Osteoblast (primary cell): Measurements from ENCODE around the gene RNF144A. TPM values are rescaled to one million over a fixed set of nuclear protein-coding genes. Genes with fewer than 3 reads are reported as not detected.

ENCODE experiments used
- DNase-seq: peaks from one replicate; pipeline ENCODE4 v3.0.0; 2011; ENCODE audit warnings: low spot score, mixed read lengths; ENCODE audit not compliant: insufficient read length; ENCODE audit errors: missing footprints
- H2AFZ ChIP-seq: 2 replicates; pipeline ENCODE4 v1.6.0; 2011; ENCODE audit warnings: mild to moderate bottlenecking, low read length
- H3K27ac ChIP-seq: 2 replicates; pipeline ENCODE4 v1.5.1; 2011; ENCODE audit warnings: mild to moderate bottlenecking, low read depth, low read length, moderate library complexity
- H3K27me3 ChIP-seq: 2 replicates; pipeline ENCODE4 v1.6.0; 2012; ENCODE audit warnings: mild to moderate bottlenecking, control low read depth, inconsistent platforms, low read length, moderate library complexity; ENCODE audit not compliant: insufficient read depth
- H3K36me3 ChIP-seq: 2 replicates; pipeline ENCODE4 v1.5.1; 2011; ENCODE audit warnings: mild to moderate bottlenecking, low read length, control low read depth, moderate library complexity; ENCODE audit not compliant: insufficient read depth
- H3K4me1 ChIP-seq: 2 replicates; pipeline ENCODE4 v1.5.1; 2011; ENCODE audit warnings: mild to moderate bottlenecking, low read length, control low read depth, moderate library complexity; ENCODE audit not compliant: insufficient read depth
- H3K4me2 ChIP-seq: 2 replicates; pipeline ENCODE4 v1.6.0; 2011; ENCODE audit warnings: mild to moderate bottlenecking, low read length; ENCODE audit not compliant: insufficient read depth
- H3K4me3 ChIP-seq: fragments of 200-600 bp; sonication (generic); 3 replicates; pipeline ENCODE4 v1.5.1; 2012; ENCODE audit warnings: mild to moderate bottlenecking, low read length, inconsistent platforms; ENCODE audit not compliant: insufficient read depth
- H3K79me2 ChIP-seq: 2 replicates; pipeline ENCODE4 v1.6.0; 2012; ENCODE audit warnings: mild to moderate bottlenecking, low read length, control low read depth, inconsistent platforms; ENCODE audit not compliant: insufficient read depth
- H3K9me3 ChIP-seq: 2 replicates; pipeline ENCODE4 v1.5.1; 2011; ENCODE audit warnings: low read depth, low read length, control low read depth
- H4K20me1 ChIP-seq: 2 replicates; pipeline ENCODE4 v1.6.0; 2012; ENCODE audit warnings: mild to moderate bottlenecking, low read length, control low read depth; ENCODE audit not compliant: insufficient read depth
- total RNA-seq: library from RNA; depleted of rRNA; stranded (reverse); fragments of >200 nt; gene quantifications from 2 replicates; pipeline ENCODE4 v1.2.3, GENCODE V29; 2012
- TF ChIP-seq, protein P1 (sequence below): IDR thresholded peaks from 2 replicates; pipeline ENCODE4 v1.5.1; 2011; ENCODE audit warnings: mild to moderate bottlenecking, low read depth, low read length, moderate library complexity; ENCODE audit errors: extremely low read depth

The RNF144A gene
- total RNA-seq, 1 donor = 15.9 TPM

DNA sequence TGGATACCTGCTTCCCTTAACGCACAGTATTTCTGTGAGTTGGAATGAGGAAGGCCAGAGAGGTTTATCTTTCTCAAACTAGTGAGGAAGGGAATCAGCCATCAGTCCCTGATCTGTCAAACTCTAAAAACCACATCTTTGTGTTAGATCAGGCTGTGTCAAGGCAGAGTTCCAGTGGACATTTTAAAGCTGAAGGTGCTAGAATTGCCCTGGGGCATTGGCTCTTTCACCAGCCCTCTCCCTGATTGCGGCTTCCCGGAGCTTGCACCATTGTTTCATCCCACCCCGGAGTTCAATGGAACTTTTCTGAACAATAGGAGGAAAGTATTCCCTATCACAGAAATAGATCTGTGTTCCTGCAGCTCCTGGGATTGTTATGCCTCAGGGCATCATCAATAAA lies 110.2 kb downstream of the RNF144A start:
- Histone ChIP-seq H3K4me1 (no peaks in the 10 kb centered on the region), H3K27me3 (no peaks in the 10 kb centered on the region), H4K20me1 (no peaks in the 10 kb centered on the region), H3K79me2 (no peaks in the 10 kb centered on the region), H3K36me3 (no peaks in the 10 kb centered on the region), H2AFZ (no peak overlapping the region), H3K9me3 (no peaks in the 10 kb centered on the region), H3K4me3 (no peak overlapping the region), H3K4me2 (no peak overlapping the region), H3K27ac (no peak overlapping the region)
- no peak for DNase-seq
- TF ChIP-seq, protein P1, sequence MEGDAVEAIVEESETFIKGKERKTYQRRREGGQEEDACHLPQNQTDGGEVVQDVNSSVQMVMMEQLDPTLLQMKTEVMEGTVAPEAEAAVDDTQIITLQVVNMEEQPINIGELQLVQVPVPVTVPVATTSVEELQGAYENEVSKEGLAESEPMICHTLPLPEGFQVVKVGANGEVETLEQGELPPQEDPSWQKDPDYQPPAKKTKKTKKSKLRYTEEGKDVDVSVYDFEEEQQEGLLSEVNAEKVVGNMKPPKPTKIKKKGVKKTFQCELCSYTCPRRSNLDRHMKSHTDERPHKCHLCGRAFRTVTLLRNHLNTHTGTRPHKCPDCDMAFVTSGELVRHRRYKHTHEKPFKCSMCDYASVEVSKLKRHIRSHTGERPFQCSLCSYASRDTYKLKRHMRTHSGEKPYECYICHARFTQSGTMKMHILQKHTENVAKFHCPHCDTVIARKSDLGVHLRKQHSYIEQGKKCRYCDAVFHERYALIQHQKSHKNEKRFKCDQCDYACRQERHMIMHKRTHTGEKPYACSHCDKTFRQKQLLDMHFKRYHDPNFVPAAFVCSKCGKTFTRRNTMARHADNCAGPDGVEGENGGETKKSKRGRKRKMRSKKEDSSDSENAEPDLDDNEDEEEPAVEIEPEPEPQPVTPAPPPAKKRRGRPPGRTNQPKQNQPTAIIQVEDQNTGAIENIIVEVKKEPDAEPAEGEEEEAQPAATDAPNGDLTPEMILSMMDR = no peak

GRCh38 chr2:7027956-7028655 lies 110.9 kb downstream of the RNF144A start:
- H3K27ac ChIP-seq = no peak overlapping the region
- H3K4me3 ChIP-seq = no peak overlapping the region
- TF ChIP-seq, protein P1 = no peak
- no peak overlapping the region for H2AFZ ChIP-seq
- no peaks in the 10 kb centered on the region for H3K36me3 ChIP-seq
- H3K4me2 ChIP-seq = no peak overlapping the region
- no peak for DNase-seq
- H3K4me1 ChIP-seq = no peaks in the 10 kb centered on the region
- no peaks in the 10 kb centered on the region for H3K9me3 ChIP-seq
- H4K20me1 ChIP-seq = no peaks in the 10 kb centered on the region
- no peaks in the 10 kb centered on the region for H3K27me3 ChIP-seq
- H3K79me2 ChIP-seq = no peaks in the 10 kb centered on the region

GRCh38 chr2:7028846-7029245 lies 111.6 kb downstream of the RNF144A start:
- no peak for DNase-seq

GRCh38 chr2:7029291-7030059 lies 112.3 kb downstream of the RNF144A start:
- Histone ChIP-seq H3K4me1 (no peaks in the 10 kb centered on the region), H3K9me3 (no peaks in the 10 kb centered on the region), H3K4me2 (no peak overlapping the region), H4K20me1 (no peaks in the 10 kb centered on the region), H3K27me3 (no peaks in the 10 kb centered on the region), H3K4me3 (no peak overlapping the region), H2AFZ (no peak overlapping the region), H3K79me2 (no peaks in the 10 kb centered on the region), H3K36me3 (no peaks in the 10 kb centered on the region), H3K27ac (no peak overlapping the region)
- no peak for DNase-seq
- TF ChIP-seq, protein P1 = no peak

More at GRCh38 chr2:7028846-7029245, 111.6 kb downstream of the RNF144A start:
- H4K20me1 ChIP-seq = no peaks in the 10 kb centered on the region
- H3K9me3 ChIP-seq = no peaks in the 10 kb centered on the region
- no peak overlapping the region for H3K27ac ChIP-seq
- TF ChIP-seq, protein P1 = no peak
- H3K4me2 ChIP-seq = no peak overlapping the region
- no peaks in the 10 kb centered on the region for H3K27me3 ChIP-seq
- no peak overlapping the region for H2AFZ ChIP-seq
- no peaks in the 10 kb centered on the region for H3K79me2 ChIP-seq
- H3K4me1 ChIP-seq = no peaks in the 10 kb centered on the region
- H3K36me3 ChIP-seq = no peaks in the 10 kb centered on the region
- H3K4me3 ChIP-seq = no peak overlapping the region
